ENCODE data around the gene MRPL34. TPM values are rescaled to one million over a fixed set of nuclear protein-coding genes. Genes with fewer than 3 reads are reported as not detected.

The MRPL34 gene
- total and polyA plus RNA-seq, 12 donors = 122 to 301 (median 155) TPM

- H3K27ac ChIP-seq = peak within 1 kb of the TSS in 9 of 10 donors; percentile 71 to 89 (median 80)
Observed at GRCh38 chr19:17309198-17309964, 3.7 kb downstream of the MRPL34 start, which contains the start of gene DDA1. Gene DDA1 (plus strand): TSS chr19:17309563. CDS start chr19:17309655, 92 bp downstream.

GRCh38 chr19:17309965-17310461, 4.3 kb downstream of the MRPL34 start:
- 7 to 8% methylated on average over 23 of the region's 23 CpGs for WGBS, 2 donors
- TF ChIP-seq, protein P1, sequence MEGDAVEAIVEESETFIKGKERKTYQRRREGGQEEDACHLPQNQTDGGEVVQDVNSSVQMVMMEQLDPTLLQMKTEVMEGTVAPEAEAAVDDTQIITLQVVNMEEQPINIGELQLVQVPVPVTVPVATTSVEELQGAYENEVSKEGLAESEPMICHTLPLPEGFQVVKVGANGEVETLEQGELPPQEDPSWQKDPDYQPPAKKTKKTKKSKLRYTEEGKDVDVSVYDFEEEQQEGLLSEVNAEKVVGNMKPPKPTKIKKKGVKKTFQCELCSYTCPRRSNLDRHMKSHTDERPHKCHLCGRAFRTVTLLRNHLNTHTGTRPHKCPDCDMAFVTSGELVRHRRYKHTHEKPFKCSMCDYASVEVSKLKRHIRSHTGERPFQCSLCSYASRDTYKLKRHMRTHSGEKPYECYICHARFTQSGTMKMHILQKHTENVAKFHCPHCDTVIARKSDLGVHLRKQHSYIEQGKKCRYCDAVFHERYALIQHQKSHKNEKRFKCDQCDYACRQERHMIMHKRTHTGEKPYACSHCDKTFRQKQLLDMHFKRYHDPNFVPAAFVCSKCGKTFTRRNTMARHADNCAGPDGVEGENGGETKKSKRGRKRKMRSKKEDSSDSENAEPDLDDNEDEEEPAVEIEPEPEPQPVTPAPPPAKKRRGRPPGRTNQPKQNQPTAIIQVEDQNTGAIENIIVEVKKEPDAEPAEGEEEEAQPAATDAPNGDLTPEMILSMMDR (IDR thresholded peaks at IDR 0.05) = no peak
- intact Hi-C loops (cut with DNase I) = loop anchor here in 1 of 10 donors (5.0 kb wide), 1 partner anchor 157 kb away; no protein-coding TSS in a partner anchor
- peak overlapping the region; percentile 82 to 97 (median 89) for H3K4me3 ChIP-seq
- H3K9me3 ChIP-seq = no peaks in the 10 kb centered on the region
- DNase-seq (no peak), ATAC-seq (no peak)
- peaks cover 8 to 58% (median 44%) of the 10 kb centered on the region in 9 donors for H3K4me1 ChIP-seq
- peak overlapping the region in 9 of 10 donors; percentile 71 to 89 (median 80) for H3K27ac ChIP-seq
- peaks cover 0 to 25% (median 9%) of the 10 kb centered on the region in 9 donors for H3K36me3 ChIP-seq
- H3K27me3 ChIP-seq = no peaks in the 10 kb centered on the region

More at GRCh38 chr19:17309198-17309964, 3.7 kb downstream of the MRPL34 start, which contains the start of gene DDA1:
- WGBS, 2 donors = 0% methylated on average over 46 of the region's 46 CpGs
- ATAC-seq (peak; percentile 85 to 93 (median 92)), DNase-seq (peak; percentile 97 to 100)
- intact Hi-C loops (cut with DNase I) = loop anchor here in 1 of 10 donors (5.0 kb wide), 1 partner anchor 158 kb away; no protein-coding TSS in a partner anchor
- Histone ChIP-seq H3K4me1 (peaks cover 8 to 65% (median 51%) of the 10 kb centered on the region in 9 donors), H3K4me3 (peak within 1 kb of the TSS; percentile 82 to 97 (median 89)), H3K27me3 (no peaks in the 10 kb centered on the region), H3K9me3 (no peaks in the 10 kb centered on the region), H3K36me3 (peaks cover 0 to 20% (median 5%) of the 10 kb centered on the region in 9 donors)
- TF ChIP-seq, protein P1 (IDR thresholded peaks at IDR 0.05) = no peak

DNA sequence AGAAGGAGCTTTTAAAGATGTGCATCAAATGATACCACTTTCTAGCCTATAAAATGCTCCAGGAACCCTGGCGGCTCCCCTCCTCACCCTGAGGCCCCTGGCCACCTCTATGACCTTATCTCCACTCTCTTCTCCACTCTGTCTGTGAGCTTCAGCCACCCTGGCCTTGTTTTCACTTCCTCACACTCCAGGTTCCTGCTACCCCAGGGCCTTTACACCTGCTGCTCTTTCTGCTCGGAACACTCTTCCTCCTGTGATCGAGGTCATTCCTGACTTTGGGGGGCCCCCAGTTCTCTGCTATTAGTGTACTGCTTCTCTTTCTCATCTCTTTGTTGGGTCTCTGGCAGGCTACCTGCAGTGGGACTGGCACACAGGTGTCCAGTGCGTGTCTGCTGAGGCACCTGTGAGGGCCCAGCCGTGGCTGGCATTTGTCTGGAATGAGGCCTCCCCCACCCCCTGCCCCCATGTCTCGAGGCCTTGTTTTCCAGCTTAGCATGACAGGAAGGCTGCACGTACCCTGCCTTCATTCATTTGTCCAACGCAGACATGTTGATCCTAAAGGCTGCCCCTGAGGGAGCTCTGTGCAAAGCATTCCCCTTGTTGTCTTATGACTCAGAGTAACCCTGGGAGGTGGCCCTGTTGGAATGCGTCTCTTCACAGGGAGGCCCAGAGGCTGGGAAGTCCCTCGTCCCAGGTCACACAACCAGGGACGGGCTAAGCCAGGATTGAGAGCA, 6.0 kb downstream of the MRPL34 start:
- Histone ChIP-seq H3K4me3 (no peak overlapping the region), H3K9me3 (no peaks in the 10 kb centered on the region), H3K4me1 (peaks cover 5 to 50% (median 31%) of the 10 kb centered on the region in 9 donors), H3K27me3 (no peaks in the 10 kb centered on the region), H3K27ac (no peak overlapping the region), H3K36me3 (peaks cover 0 to 40% (median 17%) of the 10 kb centered on the region in 9 donors)
- WGBS, 2 donors = 72% methylated on average over 11 of the region's 11 CpGs
- intact Hi-C loops (cut with DNase I) = no loop called here
- ATAC-seq (no peak), DNase-seq (no peak)
- TF ChIP-seq, protein P1 (IDR thresholded peaks at IDR 0.05) = no peak

Data from heart right ventricle (tissue), 16 donors.